Memory B cell (primary cell): ENCODE data around the gene NUDCD3.
A peak's percentile ranks its signal among the peaks of the same experiment; 100 is the strongest.

ENCODE experiments used
- ATAC-seq: fragments of 150-1000 bp; cut with Tn5 transposase; 2 replicates; pipeline ENCODE4 v1.10.0; 2021; ENCODE audit warnings: low read depth, mild to moderate bottlenecking, moderate library complexity
- DNase-seq, 2 donors: peaks; one replicate each; pipeline ENCODE4 v3.0.0; 2022; ENCODE audit warnings: low spot score in 2 of 2
- H3K27ac Mint-ChIP-seq: one replicate; pipeline ENCODE4 v1.8.0; 2022; ENCODE audit warnings: mild to moderate bottlenecking, moderate library complexity, mixed read lengths
- H3K27me3 Mint-ChIP-seq: one replicate; pipeline ENCODE4 v1.8.0; 2022; ENCODE audit warnings: mixed read lengths
- H3K36me3 Mint-ChIP-seq: one replicate; pipeline ENCODE4 v1.8.0; 2022; ENCODE audit warnings: mild to moderate bottlenecking, mixed read lengths
- H3K4me1 Mint-ChIP-seq: one replicate; pipeline ENCODE4 v1.8.0; 2022; ENCODE audit warnings: mixed read lengths
- H3K4me3 Mint-ChIP-seq: one replicate; pipeline ENCODE4 v1.8.0; 2022; ENCODE audit warnings: mild to moderate bottlenecking, moderate library complexity, mixed read lengths
- H3K9me3 Mint-ChIP-seq: one replicate; pipeline ENCODE4 v1.8.0; 2022; ENCODE audit warnings: mixed read lengths

The NUDCD3 gene

GRCh38 chr7:44391171-44391570 lies 99.3 kb downstream of the NUDCD3 start:
- no peak for ATAC-seq

DNA sequence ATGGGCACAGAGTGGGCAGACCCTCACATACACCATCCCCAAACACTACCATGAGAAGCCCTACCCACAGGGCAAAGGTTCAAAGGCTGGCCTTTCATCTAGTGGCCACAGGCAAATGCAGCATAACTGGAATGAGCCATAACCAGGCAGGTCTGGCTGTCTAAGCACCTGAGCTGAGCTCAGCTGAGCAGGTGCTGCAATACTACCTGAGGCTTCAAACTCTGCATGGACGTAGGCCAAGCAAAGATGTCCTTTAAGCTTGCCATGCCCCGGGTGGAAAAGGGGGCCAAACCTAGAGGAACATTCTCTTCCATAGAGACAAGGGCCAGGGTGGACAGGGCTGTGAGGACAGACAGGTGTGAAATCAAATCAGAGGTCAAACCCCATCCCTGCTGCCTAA lies 99.8 kb downstream of the NUDCD3 start:
- no peak overlapping the region for H3K4me3 Mint-ChIP-seq
- H3K36me3 Mint-ChIP-seq, result peaks cover 28% of the 10 kb centered on the region
- no peak overlapping the region for H3K27ac Mint-ChIP-seq
- no peaks in the 10 kb centered on the region for H3K9me3 Mint-ChIP-seq
- DNase-seq (no peak), ATAC-seq (no peak)
- H3K4me1 Mint-ChIP-seq, result peaks cover 2% of the 10 kb centered on the region
- H3K27me3 Mint-ChIP-seq, result no peaks in the 10 kb centered on the region

More at GRCh38 chr7:44391171-44391570, 99.3 kb downstream of the NUDCD3 start:
- Mint-ChIP-seq H3K27me3 (no peaks in the 10 kb centered on the region), H3K4me3 (no peak overlapping the region), H3K4me1 (peaks cover 2% of the 10 kb centered on the region), H3K9me3 (no peaks in the 10 kb centered on the region), H3K36me3 (peaks cover 28% of the 10 kb centered on the region), H3K27ac (no peak overlapping the region)
- DNase-seq, result no peak

DNA sequence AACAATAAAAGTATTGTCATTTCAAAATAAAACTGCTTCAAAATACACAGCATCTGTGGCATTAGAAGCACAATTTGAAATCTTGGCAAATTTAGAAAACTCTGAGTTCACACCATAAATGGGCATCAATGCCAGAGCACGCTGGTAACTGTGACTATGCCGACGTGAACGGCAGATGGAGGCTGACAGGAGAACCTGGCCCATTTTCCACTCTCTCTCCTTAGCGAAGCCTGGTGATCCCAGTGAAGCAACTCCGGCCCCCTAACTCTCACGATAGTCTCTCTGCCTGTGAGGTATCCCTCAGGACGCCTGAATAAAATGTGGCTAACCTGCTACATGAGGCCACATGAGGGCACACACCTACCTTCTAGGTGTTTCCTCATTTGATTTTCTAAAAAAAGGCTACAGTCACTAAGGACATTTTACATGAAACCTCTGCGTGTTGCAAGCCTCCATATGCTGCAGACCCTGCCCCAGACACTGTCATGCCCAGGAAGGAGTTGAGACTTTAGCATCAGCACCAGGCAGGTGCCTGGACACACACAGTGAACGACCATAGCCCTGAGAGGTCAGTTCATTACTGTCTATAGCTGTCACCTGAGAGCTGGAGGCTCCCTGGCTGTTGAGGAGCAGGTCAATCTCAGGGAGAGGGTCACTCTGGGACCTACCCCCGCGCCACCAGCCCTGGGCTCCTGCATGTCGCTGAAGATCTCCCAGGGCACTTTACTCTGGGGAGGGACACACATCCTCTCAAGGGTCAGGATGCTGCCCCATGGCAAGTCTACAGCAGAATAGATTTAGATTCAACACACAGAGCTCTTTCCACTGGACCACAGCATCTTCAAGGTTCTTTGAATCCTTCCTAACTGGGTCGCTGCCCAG lies 102.1 kb downstream of the NUDCD3 start:
- peaks cover 34% of the 10 kb centered on the region for H3K36me3 Mint-ChIP-seq
- H3K27me3 Mint-ChIP-seq, result no peaks in the 10 kb centered on the region
- H3K4me1 Mint-ChIP-seq, result peaks cover 2% of the 10 kb centered on the region
- no peaks in the 10 kb centered on the region for H3K9me3 Mint-ChIP-seq
- DNase-seq (no peak), ATAC-seq (no peak)
- H3K27ac Mint-ChIP-seq, result no peak overlapping the region
- no peak overlapping the region for H3K4me3 Mint-ChIP-seq

DNA sequence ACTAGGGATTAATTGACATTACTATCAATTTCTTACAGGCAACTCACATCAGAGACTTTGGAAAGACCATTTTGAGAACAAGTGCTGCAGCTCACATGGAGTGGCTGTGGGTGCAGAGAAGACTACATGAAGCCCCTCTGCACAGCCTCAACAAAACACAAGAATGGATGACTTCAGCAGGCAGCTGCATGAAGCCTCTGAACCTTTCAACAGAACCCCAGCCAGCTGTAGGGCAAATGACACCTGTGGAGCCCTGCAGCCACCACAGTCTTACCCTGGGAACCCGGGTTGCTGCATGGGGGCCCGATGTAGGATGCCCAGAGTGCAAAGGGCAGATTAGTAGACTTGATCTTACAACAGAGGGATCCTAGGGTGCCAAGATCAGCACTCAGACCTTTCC lies 103.1 kb downstream of the NUDCD3 start:
- H3K9me3 Mint-ChIP-seq, result no peaks in the 10 kb centered on the region
- ATAC-seq (no peak), DNase-seq (no peak)
- peaks cover 33% of the 10 kb centered on the region for H3K36me3 Mint-ChIP-seq
- no peak overlapping the region for H3K4me3 Mint-ChIP-seq
- no peaks in the 10 kb centered on the region for H3K27me3 Mint-ChIP-seq
- H3K4me1 Mint-ChIP-seq, result peaks cover 2% of the 10 kb centered on the region
- no peak overlapping the region for H3K27ac Mint-ChIP-seq

- Mint-ChIP-seq H3K36me3 (peaks cover 30% of the 10 kb centered on the region), H3K4me3 (no peak overlapping the region), H3K4me1 (no peaks in the 10 kb centered on the region), H3K27ac (no peak overlapping the region), H3K27me3 (no peaks in the 10 kb centered on the region), H3K9me3 (no peaks in the 10 kb centered on the region)
- DNase-seq (no peak), ATAC-seq (no peak)
Observed at GRCh38 chr7:44386139-44386913, 104.1 kb downstream of the NUDCD3 start.

DNA sequence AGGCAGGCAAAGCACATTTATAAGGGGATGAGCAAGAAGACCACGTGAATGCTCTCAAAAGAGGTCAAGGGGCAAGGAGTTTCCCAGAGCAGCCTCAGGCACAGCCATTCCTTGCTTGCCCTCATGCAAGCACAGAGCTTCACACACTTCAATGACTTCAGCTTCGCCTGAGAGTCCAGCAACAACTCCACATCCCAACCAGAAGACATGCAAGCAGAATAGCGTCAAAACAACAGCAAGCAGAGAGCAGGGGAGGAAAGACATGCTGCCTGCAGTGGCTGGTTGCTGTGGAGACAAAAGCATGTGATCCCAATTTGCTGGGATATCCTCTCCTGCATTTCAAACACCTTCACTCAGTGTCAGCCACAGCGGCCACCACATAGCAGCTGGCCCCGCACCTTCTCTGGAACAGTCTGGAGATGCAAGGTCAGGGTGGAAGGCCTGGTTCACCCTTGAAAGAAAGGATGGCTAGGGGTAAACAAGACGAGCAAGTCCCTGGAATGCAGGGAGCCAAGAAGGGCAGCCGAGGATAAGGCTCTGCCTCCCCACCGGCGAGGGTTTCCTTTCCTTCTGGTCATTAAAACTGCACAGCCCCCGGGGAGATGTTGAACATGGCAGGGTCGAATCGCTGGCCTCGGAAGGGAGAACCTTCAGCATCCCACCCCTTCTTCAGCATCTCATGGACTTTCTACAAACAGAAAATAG lies 104.9 kb downstream of the NUDCD3 start:
- H3K4me1 Mint-ChIP-seq, result no peaks in the 10 kb centered on the region

GRCh38 chr7:44384586-44385433 lies 105.6 kb downstream of the NUDCD3 start:
- Mint-ChIP-seq H3K4me3 (no peak overlapping the region), H3K4me1 (no peaks in the 10 kb centered on the region), H3K27me3 (no peaks in the 10 kb centered on the region), H3K27ac (peak overlapping the region; percentile 6), H3K36me3 (peaks cover 22% of the 10 kb centered on the region), H3K9me3 (no peaks in the 10 kb centered on the region)
- DNase-seq, result no peak
- no peak for ATAC-seq

More for the DNA sequence above, 104.9 kb downstream of the NUDCD3 start:
- Mint-ChIP-seq H3K4me3 (no peak overlapping the region), H3K9me3 (no peaks in the 10 kb centered on the region), H3K36me3 (peaks cover 25% of the 10 kb centered on the region), H3K27me3 (no peaks in the 10 kb centered on the region), H3K27ac (peak overlapping the region; percentile 6)
- ATAC-seq (no peak), DNase-seq (no peak)

DNA sequence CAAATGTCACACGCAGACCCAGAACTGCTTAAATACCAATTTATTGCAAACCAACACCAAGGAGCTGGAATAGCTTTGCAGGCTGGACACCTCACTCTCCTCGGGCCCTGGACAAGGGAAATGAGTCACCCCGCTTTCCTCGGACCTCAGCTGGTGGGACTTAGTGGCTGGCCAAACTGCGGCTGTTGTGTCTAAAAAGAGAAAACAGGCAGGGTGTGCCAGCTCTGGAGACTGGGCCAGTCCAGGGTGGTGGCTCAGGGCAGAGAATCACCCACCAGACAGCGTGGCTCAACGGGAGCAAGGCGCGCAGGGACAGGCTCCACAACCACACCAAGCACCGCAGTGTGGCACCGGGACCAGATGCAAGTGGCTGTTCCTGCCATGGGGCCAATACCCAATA lies 106.9 kb downstream of the NUDCD3 start:
- no peak overlapping the region for H3K27ac Mint-ChIP-seq
- H3K4me3 Mint-ChIP-seq, result no peak overlapping the region
- H3K36me3 Mint-ChIP-seq, result peaks cover 18% of the 10 kb centered on the region
- H3K4me1 Mint-ChIP-seq, result peaks cover 4% of the 10 kb centered on the region
- no peak for DNase-seq
- H3K9me3 Mint-ChIP-seq, result no peaks in the 10 kb centered on the region
- no peaks in the 10 kb centered on the region for H3K27me3 Mint-ChIP-seq
- no peak for ATAC-seq

- no peak overlapping the region for H3K27ac Mint-ChIP-seq
- no peaks in the 10 kb centered on the region for H3K27me3 Mint-ChIP-seq
- ATAC-seq (no peak), DNase-seq (no peak)
- peaks cover 12% of the 10 kb centered on the region for H3K4me1 Mint-ChIP-seq
- H3K4me3 Mint-ChIP-seq, result no peak overlapping the region
- peaks cover 13% of the 10 kb centered on the region for H3K36me3 Mint-ChIP-seq
- no peaks in the 10 kb centered on the region for H3K9me3 Mint-ChIP-seq
Observed at GRCh38 chr7:44382459-44383265, 107.8 kb downstream of the NUDCD3 start.

DNA sequence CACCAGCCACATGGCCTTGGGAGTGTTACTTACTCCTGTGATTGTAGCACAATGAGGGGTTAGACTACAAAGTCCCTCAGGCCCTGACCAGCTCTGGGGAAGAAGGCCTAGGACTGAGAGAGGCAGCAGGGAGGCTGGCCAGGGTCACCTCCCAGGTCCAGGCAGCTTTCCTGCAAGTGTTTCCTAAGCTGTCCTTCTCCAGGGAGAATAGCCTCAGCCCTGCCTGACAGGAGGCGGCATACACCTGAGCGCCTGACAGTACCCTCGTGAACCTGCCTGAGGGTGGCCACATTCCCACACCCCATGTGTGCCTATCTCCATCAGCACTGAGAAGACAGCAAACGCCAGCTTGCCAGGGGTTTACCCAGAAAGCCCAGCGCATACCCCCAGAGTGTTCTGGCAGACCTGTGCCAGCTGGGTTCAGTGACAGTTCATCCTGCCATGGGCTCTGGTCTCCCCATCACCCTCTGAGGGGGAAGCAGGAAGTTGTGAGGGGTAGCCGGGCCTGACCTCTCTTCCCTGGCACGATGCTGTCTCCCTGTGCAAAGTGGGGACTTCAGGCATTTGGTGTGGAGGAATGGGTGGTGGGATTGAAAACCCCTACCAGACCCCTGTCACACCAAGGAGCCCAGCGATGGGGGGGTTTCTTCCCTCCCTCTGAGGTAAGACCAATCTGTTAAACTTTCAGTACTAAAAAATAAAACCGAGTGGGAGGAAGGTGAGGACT lies 108.8 kb downstream of the NUDCD3 start:
- Mint-ChIP-seq H3K27ac (no peak overlapping the region), H3K4me3 (no peak overlapping the region), H3K27me3 (peaks cover 2% of the 10 kb centered on the region), H3K36me3 (peaks cover 11% of the 10 kb centered on the region), H3K4me1 (peaks cover 22% of the 10 kb centered on the region), H3K9me3 (no peaks in the 10 kb centered on the region)
- ATAC-seq (no peak), DNase-seq (no peak)

- DNase-seq (no peak), ATAC-seq (no peak)
- peaks cover 25% of the 10 kb centered on the region for H3K4me1 Mint-ChIP-seq
- H3K27me3 Mint-ChIP-seq, result peaks cover 2% of the 10 kb centered on the region
- no peaks in the 10 kb centered on the region for H3K9me3 Mint-ChIP-seq
- H3K36me3 Mint-ChIP-seq, result peaks cover 11% of the 10 kb centered on the region
- no peak overlapping the region for H3K4me3 Mint-ChIP-seq
- no peak overlapping the region for H3K27ac Mint-ChIP-seq
Observed at GRCh38 chr7:44380831-44381493, 109.5 kb downstream of the NUDCD3 start.
